Ramos (cell line): Measurements from ENCODE around the gene PLA2G4D.

Experiments
- in situ Hi-C: fragments of 300-500 bp; cut with MboI; formaldehyde crosslinking; loops from one replicate; pipeline ENCODE4 v1.14.3; 2022; ENCODE audit warnings: low sequenced_read_pairs; ENCODE audit not compliant: unreplicated experiment

PLA2G4D gene

GRCh38 chr15:42130246-42130986, 36.1 kb upstream of the PLA2G4D start:
- in situ Hi-C loops = no loop called here

GRCh38 chr15:42129364-42129763, 35.0 kb upstream of the PLA2G4D start:
- in situ Hi-C loops = no loop called here

DNA sequence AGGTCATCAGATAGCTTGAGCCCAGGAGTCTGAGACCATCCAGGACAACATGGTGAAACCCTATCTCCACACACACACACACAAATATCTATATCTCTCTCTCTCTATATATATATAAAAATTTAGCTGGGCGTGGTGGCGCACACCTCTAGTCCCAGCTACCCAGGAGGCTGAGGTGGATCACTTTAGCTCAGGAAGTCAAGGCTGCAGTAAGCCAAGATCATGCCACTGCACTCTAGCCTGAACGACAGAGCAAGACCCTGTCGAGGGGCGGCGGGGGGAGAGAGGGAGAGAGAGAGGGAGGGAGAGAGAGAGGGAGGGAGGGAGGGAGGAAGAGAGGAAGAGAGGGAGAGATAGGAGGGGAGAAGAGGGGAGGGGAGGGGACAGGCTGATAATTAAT, 34.1 kb upstream of the PLA2G4D start:
- in situ Hi-C loops = no loop called here

DNA sequence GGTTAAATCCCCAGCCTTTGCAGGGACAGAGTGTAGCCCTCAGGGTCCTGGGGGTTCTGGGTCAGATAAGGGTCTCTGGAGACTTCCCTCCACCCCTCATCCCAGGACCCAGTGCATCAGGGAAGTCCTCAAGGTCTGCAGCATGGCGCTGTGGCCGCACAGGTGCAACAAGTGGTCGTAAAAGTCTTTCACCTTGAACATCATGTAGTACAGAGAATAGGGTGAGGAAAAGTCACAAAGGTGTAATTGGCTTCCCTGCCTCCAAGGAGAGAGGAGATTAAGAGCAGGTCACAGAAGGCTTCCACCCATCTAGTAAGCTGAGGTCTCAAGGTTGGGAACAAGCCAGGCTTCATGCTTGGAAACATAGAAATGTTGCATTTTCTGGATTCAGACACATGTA, 29.2 kb upstream of the PLA2G4D start:
- in situ Hi-C loops = no loop called here

- in situ Hi-C loops = no loop called here
Observed at GRCh38 chr15:42121682-42122081, 27.3 kb upstream of the PLA2G4D start.

- in situ Hi-C loops = no loop called here
Observed at GRCh38 chr15:42121021-42121420, 26.7 kb upstream of the PLA2G4D start.

- in situ Hi-C loops = no loop called here
Observed at GRCh38 chr15:42120285-42120684, 25.9 kb upstream of the PLA2G4D start.

GRCh38 chr15:42119446-42119760, 25.0 kb upstream of the PLA2G4D start:
- in situ Hi-C loops = no loop called here

- in situ Hi-C loops = no loop called here
Observed at GRCh38 chr15:42118650-42119445, 24.5 kb upstream of the PLA2G4D start.

DNA sequence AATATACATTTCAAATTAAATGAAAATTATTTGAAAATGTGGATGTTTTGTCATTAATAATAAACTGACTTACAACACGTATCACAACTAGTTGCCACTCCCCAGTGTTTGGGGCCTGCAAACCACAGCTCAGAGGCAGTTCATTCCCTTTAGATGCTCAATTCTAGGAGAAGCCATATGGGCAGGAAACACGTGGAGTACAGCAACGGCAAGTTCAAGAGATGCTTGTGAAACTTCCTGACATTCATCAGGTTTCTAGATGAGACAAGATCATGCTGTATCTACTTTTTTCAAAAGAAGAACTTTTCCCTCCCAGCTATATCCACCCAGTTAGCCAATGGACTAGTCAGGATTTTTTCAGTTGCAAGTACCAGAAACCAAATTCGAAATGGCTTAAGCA, 17.6 kb upstream of the PLA2G4D start:
- in situ Hi-C loops = no loop called here

DNA sequence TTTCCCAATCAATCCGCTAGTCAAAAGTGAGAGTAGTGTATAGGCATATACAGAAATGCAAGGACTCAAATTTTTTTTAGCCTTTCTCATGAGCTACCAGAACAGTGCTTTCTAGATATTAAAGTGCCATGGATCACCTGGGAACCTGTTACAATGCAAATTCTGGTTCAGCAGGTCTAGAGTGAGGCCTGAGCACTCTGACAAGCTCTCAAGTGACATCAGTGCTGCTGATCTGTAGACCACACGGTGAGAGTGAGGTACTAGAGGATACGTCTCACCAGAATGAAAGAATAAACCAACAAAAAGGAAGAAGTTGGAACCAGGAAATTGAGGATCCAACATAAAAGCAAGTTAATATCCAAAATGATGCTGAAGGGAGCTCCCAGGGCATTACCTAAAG, 16.0 kb upstream of the PLA2G4D start:
- in situ Hi-C loops = no loop called here

DNA sequence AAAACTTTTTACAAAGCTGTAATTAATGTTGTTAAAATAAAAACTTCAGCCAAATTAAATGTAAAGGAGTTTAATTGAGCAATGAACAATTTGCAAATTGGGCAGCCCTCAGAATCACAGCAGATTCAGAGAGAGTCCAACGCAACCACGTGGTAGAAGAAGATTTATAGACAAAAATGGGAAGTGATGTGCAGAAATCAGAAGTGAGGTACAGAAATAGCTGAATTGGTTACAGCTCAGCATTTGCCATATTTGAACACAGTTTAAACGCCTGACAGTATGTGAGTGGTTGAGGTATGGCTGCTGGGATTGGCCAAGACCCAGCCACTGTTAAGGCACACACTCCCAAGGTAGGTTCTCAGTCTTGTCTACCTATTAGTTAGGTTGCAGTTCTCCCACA, 14.4 kb upstream of the PLA2G4D start:
- in situ Hi-C loops = no loop called here

DNA sequence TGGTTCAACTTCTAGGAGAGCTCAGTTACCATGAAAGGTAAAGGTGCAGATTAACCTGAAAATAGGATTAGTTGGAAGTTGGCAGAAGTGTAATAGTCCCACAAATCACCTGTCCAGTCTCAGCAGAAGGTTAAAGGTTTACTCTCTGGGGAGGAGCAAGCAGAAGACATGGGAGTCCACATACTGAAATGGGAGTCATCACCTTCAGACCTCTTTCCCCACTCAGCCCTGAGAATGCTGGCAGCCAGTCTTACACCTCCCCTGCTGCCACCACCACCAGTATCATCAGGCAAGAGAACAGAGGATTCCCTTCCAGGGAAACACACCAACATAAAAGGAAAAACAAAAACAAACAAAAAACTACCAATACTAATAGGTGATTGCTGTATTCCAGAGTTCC, 13.8 kb upstream of the PLA2G4D start:
- in situ Hi-C loops = no loop called here

DNA sequence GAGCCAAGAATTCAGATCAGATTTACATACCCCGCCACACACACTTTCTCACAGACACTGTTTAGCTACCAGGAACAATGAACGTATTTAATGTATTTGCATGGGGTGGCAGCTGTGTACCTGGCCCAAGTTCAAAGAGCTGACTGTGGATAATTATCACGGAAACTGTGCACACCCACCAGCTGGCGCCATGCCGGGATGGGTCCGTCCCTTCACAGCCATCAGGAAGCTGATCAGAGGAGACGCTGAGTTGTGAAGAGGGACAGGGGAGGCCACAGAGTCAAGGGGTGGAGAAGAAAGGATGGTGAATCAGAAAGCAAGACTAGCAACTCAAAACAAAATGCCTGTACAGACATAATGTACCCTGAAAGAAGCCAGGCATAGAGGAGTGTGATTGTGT, 13.1 kb upstream of the PLA2G4D start:
- in situ Hi-C loops = no loop called here

DNA sequence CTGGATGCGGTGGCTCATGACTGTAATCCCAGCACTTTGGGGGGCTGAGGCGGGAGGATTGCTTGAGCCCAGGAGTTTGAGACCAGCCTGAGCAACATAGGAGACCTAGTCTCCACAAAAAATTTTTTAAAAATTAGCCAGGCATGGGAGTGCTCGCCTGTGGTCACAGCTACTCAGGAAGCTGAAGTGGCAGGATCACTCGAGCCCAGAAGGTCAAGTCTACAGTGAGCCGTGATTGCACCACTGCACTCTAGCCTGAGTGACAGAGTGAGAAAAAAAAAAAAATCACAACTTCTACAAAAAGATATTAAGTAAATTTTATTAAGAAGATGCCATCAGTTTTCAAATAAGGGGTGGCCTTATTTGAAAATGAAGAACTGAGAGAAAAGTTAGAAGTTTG, 11.9 kb upstream of the PLA2G4D start:
- in situ Hi-C loops = no loop called here

- in situ Hi-C loops = no loop called here
Observed at GRCh38 chr15:42104095-42104891, 9.9 kb upstream of the PLA2G4D start.

GRCh38 chr15:42102646-42103235, 8.4 kb upstream of the PLA2G4D start:
- in situ Hi-C loops = no loop called here

DNA sequence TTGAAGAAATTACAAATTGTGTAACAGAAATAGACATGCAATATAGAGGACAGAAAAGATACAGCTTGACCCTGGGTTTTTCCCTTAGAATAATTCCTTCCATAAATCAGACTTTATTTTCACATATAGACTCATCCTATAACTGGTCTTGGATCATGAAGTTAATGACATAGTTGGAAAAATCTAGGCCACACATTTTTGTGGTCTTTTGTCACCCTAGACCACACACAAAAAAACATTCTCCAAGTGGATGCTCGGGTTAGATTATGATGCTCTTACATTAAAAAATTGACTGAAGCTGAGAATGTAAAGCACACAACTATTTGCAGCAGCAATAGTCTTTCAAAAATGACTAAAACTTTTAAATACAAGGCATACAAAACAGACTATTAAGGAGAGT, 7.5 kb upstream of the PLA2G4D start:
- in situ Hi-C loops = no loop called here

DNA sequence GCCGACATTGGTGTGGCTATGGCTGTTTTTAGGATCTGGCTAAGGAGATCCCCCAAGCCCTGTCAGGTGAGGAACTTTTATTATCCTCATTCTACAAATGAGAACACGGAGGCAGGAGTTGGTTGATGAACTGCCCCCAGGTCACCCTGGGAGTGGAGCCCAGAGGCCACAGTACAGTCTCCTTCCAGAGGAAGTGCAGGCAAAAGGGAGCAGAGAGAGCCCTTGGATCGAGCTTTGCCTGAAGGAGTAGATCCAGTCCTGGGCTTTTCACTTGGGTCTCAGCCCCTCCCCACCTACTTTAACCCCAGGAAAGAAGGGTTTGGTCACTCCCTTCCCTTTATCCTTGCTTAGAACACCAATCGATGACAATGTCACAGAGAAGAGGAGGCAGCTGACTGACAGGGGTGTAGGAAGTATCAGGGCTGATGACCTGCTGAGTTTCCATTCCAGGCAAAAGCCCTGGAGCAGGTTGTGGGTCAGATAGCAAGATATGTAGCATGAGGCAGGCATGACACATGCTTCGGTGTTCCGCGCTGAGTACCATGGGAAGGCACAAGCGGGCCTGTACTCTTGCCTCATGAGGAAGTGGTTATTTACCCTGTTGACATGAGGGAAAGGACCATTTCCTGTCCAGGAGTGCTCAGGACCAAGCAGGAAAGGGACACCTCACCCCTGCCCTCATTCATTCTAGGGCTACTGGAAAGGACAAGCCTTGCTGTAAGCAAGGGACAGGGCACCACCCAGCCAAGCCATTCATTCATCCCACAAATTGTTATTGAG, 5.8 kb upstream of the PLA2G4D start:
- in situ Hi-C loops = no loop called here

DNA sequence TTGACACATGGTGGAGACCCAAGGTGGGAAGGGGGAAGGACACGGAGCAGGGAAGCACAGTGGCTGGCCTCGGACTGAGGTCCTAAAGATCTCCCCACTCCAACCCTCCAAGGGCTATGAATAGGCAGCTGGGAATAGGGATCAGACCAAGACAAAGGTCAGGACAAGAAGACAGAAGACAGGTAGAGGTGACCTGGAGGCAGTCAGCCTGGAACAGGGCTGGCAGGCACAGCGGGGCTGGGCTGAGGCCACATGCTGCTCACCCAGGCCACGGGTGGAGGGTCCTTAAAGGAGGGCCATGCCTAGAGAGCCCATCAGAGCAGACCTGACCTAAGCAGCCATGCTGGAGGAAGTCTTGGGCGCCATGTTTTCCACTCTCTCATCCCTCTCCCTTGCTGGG, 2.7 kb upstream of the PLA2G4D start:
- in situ Hi-C loops = no loop called here
